ENCODE data around the gene ZBTB44. TPM values are rescaled to one million over a fixed set of nuclear protein-coding genes. Genes with fewer than 3 reads are reported as not detected.
"Not testable (repeated sequence)": the region's sequence is repeated elsewhere in the genome, so short reads cannot be mapped to it uniquely, and the experiment has no call there.

ZBTB44 gene
- total RNA-seq, 1 donor from 2014 or later = 32.6 TPM

DNA sequence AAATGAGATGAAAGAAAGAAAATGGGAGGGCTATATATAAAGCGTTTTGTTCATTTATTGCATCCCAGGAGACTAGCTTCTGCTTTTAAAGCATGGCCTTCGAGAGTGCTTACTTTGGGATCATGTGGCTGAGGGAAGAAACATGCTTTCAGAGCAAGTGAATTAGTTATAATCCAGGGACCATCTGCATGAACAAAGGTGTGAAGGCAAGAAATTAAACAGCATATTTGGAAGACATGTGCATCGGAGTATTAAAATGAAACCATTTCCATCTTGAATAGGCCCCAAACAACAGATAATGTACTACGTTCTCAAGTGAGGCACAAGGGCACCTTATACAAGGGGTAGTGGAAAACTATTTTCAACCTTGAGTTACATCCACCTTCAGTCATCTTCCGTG, 51.4 kb downstream of the ZBTB44 start:
- H3K36me3 Mint-ChIP-seq (ENCODE audit: low read depth, unreplicated experiment) = peaks cover 7% of the 10 kb centered on the region
- H3K27me3 Mint-ChIP-seq (ENCODE audit: unreplicated experiment) = no peaks in the 10 kb centered on the region
- no peak overlapping the region for H3K4me3 Mint-ChIP-seq (ENCODE audit: unreplicated experiment)
- TF ChIP-seq, protein P1, sequence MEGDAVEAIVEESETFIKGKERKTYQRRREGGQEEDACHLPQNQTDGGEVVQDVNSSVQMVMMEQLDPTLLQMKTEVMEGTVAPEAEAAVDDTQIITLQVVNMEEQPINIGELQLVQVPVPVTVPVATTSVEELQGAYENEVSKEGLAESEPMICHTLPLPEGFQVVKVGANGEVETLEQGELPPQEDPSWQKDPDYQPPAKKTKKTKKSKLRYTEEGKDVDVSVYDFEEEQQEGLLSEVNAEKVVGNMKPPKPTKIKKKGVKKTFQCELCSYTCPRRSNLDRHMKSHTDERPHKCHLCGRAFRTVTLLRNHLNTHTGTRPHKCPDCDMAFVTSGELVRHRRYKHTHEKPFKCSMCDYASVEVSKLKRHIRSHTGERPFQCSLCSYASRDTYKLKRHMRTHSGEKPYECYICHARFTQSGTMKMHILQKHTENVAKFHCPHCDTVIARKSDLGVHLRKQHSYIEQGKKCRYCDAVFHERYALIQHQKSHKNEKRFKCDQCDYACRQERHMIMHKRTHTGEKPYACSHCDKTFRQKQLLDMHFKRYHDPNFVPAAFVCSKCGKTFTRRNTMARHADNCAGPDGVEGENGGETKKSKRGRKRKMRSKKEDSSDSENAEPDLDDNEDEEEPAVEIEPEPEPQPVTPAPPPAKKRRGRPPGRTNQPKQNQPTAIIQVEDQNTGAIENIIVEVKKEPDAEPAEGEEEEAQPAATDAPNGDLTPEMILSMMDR (IDR thresholded peaks at IDR 0.05; ENCODE audit: unreplicated experiment) = no peak
- no peaks in the 10 kb centered on the region for H3K4me1 Mint-ChIP-seq (ENCODE audit: unreplicated experiment)
- H3K9me3 Mint-ChIP-seq (ENCODE audit: unreplicated experiment) = no peaks in the 10 kb centered on the region
- no peak for DNase-seq (ENCODE audit: low spot score)
- H3K27ac Mint-ChIP-seq (ENCODE audit: unreplicated experiment) = no peak overlapping the region

DNA sequence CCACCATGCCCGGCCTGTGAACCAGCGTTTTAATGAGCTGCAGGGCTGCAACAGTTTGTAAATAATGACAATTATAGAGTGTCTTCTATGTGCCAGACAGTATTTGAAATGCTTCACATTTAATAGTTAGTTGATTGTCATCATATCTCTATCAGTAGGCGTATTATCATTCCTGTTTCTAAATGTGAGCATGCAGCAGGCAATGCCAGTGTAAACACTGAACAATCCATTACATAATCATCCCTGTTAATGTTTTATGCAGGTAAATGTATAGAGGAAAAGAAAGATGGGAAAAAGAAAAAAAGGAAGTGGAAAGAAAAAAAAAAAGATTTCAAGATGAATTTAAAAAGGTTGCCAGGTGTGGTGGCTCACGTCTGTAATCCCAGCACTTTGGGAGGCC, 52.3 kb downstream of the ZBTB44 start:
- Mint-ChIP-seq H3K27me3 (ENCODE audit: unreplicated experiment) (no peaks in the 10 kb centered on the region), H3K27ac (ENCODE audit: unreplicated experiment) (no peak overlapping the region), H3K9me3 (ENCODE audit: unreplicated experiment) (no peaks in the 10 kb centered on the region), H3K36me3 (ENCODE audit: low read depth, unreplicated experiment) (peaks cover 7% of the 10 kb centered on the region), H3K4me1 (ENCODE audit: unreplicated experiment) (no peaks in the 10 kb centered on the region), H3K4me3 (ENCODE audit: unreplicated experiment) (no peak overlapping the region)
- DNase-seq (ENCODE audit: low spot score) = no peak
- TF ChIP-seq, protein P1 (IDR thresholded peaks at IDR 0.05; ENCODE audit: unreplicated experiment) = no peak

DNA sequence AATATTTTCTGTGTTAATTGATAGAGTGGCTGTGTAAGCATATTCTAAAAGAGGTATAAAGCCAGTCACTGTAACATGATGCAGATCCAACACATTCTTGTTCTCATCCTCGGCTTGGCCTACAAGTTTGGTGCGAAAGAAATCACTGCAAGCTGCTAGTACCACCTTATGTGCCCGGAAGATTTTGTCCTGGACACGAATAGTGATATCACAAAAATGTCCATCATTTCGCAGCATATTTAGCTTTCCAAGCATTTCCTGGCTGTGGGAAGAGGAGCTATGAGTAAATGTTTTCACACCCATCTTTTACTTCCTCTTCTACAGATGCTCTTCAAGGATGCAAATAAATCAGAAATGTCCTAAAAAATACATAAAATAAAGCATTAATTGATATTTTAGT, 53.1 kb downstream of the ZBTB44 start:
- no peaks in the 10 kb centered on the region for H3K27me3 Mint-ChIP-seq (ENCODE audit: unreplicated experiment)
- H3K4me1 Mint-ChIP-seq (ENCODE audit: unreplicated experiment) = no peaks in the 10 kb centered on the region
- H3K27ac Mint-ChIP-seq (ENCODE audit: unreplicated experiment) = no peak overlapping the region
- DNase-seq (ENCODE audit: low spot score) = no peak
- H3K36me3 Mint-ChIP-seq (ENCODE audit: low read depth, unreplicated experiment) = peaks cover 7% of the 10 kb centered on the region
- no peaks in the 10 kb centered on the region for H3K9me3 Mint-ChIP-seq (ENCODE audit: unreplicated experiment)
- H3K4me3 Mint-ChIP-seq (ENCODE audit: unreplicated experiment) = no peak overlapping the region
- TF ChIP-seq, protein P1 (IDR thresholded peaks at IDR 0.05; ENCODE audit: unreplicated experiment) = no peak

DNA sequence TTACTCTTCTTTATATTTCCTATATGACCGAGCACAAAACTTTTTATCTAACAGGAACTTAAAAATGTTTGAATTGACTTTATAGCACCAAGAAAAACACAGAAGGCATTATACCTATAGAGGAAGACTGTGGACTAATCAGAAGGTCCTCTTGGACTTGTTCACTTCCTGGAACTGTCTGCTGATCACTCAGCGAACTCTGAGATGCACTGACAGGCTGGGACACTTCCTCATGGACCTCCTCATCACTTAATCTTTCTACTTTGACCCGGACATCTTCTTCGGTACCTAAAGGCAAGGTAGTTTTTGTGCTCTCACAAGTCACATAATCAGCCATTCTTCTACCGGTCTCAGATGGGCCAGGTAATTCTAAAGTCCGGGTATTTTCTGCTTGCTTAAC, 54.0 kb downstream of the ZBTB44 start:
- peaks cover 7% of the 10 kb centered on the region for H3K36me3 Mint-ChIP-seq (ENCODE audit: low read depth, unreplicated experiment)
- DNase-seq (ENCODE audit: low spot score) = no peak
- H3K27ac Mint-ChIP-seq (ENCODE audit: unreplicated experiment) = no peak overlapping the region
- no peak overlapping the region for H3K4me3 Mint-ChIP-seq (ENCODE audit: unreplicated experiment)
- no peaks in the 10 kb centered on the region for H3K9me3 Mint-ChIP-seq (ENCODE audit: unreplicated experiment)
- H3K4me1 Mint-ChIP-seq (ENCODE audit: unreplicated experiment) = no peaks in the 10 kb centered on the region
- no peaks in the 10 kb centered on the region for H3K27me3 Mint-ChIP-seq (ENCODE audit: unreplicated experiment)
- TF ChIP-seq, protein P1 (IDR thresholded peaks at IDR 0.05; ENCODE audit: unreplicated experiment) = no peak

DNA sequence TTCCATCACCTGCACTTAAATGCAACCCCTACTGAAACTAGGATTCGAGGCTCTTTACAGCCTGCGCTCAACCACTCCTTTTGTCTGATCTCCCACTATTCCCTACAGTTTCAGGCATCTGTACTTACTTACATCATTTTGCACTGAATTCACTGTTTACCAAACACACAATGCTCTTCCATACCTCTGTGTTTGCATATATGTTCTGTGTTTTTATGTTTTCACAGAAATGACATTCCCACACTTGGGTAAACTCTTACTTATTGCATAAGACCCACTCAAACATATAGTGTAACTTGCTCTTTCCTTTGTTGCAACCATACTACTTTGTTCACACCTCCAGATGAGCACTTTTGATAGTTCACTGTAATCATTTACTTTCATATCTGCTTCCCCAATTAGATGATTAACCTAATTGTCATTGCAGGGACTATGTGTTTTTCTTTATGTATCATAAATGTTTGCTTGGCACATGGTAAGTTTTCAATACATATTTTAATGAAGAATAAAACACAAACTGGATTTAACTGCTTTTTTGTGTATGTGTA, 54.6 kb downstream of the ZBTB44 start:
- H3K4me3 Mint-ChIP-seq (ENCODE audit: unreplicated experiment) = no peak overlapping the region
- H3K27ac Mint-ChIP-seq (ENCODE audit: unreplicated experiment) = no peak overlapping the region
- no peak for DNase-seq (ENCODE audit: low spot score)
- TF ChIP-seq, protein P1 (IDR thresholded peaks at IDR 0.05; ENCODE audit: unreplicated experiment) = no peak
- H3K36me3 Mint-ChIP-seq (ENCODE audit: low read depth, unreplicated experiment) = peaks cover 3% of the 10 kb centered on the region
- no peaks in the 10 kb centered on the region for H3K4me1 Mint-ChIP-seq (ENCODE audit: unreplicated experiment)
- no peaks in the 10 kb centered on the region for H3K9me3 Mint-ChIP-seq (ENCODE audit: unreplicated experiment)
- no peaks in the 10 kb centered on the region for H3K27me3 Mint-ChIP-seq (ENCODE audit: unreplicated experiment)

DNA sequence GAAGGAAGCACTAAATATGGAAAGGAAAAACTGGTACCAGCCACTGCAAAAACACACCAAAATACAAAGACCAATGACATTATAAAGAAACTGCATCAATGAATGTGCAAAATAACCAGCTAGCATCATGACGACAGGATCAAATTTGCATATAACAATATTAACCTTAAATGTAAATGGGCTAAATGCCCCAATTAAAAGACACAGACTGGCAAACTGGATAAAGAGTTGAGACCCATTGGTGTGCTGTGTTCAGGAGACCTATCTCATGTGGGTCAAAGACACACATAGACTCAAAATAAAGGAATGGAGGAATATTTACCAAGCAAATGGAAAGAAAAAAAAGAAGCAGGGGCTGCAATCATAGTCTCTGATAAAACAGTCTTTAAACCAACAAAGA, 63.0 kb downstream of the ZBTB44 start:
- not testable (repeated sequence) for H3K36me3 Mint-ChIP-seq (ENCODE audit: low read depth, unreplicated experiment); H3K9me3 Mint-ChIP-seq (ENCODE audit: unreplicated experiment); DNase-seq (ENCODE audit: low spot score); H3K27ac Mint-ChIP-seq (ENCODE audit: unreplicated experiment); H3K27me3 Mint-ChIP-seq (ENCODE audit: unreplicated experiment); H3K4me3 Mint-ChIP-seq (ENCODE audit: unreplicated experiment); H3K4me1 Mint-ChIP-seq (ENCODE audit: unreplicated experiment)

DNA sequence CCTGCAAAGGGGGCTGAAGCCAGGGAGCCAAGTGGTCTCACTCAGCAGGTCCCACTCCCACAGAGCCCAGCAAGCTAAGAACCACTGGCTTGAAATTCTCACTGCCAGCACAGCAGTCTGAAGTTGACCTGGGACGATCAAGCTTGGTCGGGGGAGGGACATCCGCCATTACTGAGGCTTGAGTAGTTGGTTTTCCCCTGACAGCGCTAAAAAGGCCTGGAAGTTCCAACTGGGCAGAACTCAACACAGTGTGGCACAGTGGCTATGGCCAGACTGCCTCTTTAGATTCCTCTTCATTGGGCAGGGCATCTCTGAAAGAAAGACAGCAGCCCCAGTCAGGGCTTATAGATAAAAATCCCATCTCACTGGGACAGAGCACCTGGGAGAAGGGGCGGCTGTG, 64.8 kb downstream of the ZBTB44 start:
- not testable (repeated sequence) for H3K4me3 Mint-ChIP-seq (ENCODE audit: unreplicated experiment); H3K9me3 Mint-ChIP-seq (ENCODE audit: unreplicated experiment); H3K27ac Mint-ChIP-seq (ENCODE audit: unreplicated experiment); H3K4me1 Mint-ChIP-seq (ENCODE audit: unreplicated experiment); H3K36me3 Mint-ChIP-seq (ENCODE audit: low read depth, unreplicated experiment); DNase-seq (ENCODE audit: low spot score); H3K27me3 Mint-ChIP-seq (ENCODE audit: unreplicated experiment)

All from endothelial cell (in vitro differentiated cells).